GM12878 (cell line): Measurements from ENCODE around the gene CFAP54.

Experiments used
- ASH2L ChIP-seq: fragments of 300-600, 200-600 bp; sonication (generic); IDR thresholded peaks from 2 replicates; pipeline ENCODE4 v1.6.1; 2017; ENCODE audit warnings: low read depth, mild to moderate bottlenecking, borderline replicate concordance
- EZH2 ChIP-seq: IDR thresholded peaks from 2 replicates; pipeline ENCODE4 v1.6.1; 2012; ENCODE audit warnings: low read depth, mild to moderate bottlenecking, control low read depth, inconsistent platforms, low read length, borderline replicate concordance; ENCODE audit not compliant: control insufficient read depth
- JUND ChIP-seq: IDR thresholded peaks from 2 replicates; pipeline ENCODE4 v1.6.1; 2012; ENCODE audit warnings: low read depth, mild to moderate bottlenecking, low read length, improper control_type of control experiment, moderate library complexity
- KDM1A ChIP-seq: fragments of 200-600 bp; sonication (generic); IDR thresholded peaks from 2 replicates; pipeline ENCODE4 v1.6.1; 2016; ENCODE audit warnings: borderline replicate concordance
- MTA3 ChIP-seq: IDR thresholded peaks from 2 replicates; pipeline ENCODE4 v1.6.1; 2012; ENCODE audit warnings: low read length, inconsistent platforms, borderline replicate concordance
- POLR2A ChIP-seq: IDR thresholded peaks from 2 replicates; pipeline ENCODE4 v1.6.1; 2011; ENCODE audit warnings: low read depth, mild to moderate bottlenecking, low read length
- RAD21 ChIP-seq: IDR thresholded peaks from 2 replicates; pipeline ENCODE4 v1.6.1; 2011; ENCODE audit warnings: mild to moderate bottlenecking, low read depth, low read length, moderate library complexity; ENCODE audit not compliant: insufficient read depth
- SIN3A ChIP-seq: IDR thresholded peaks from 2 replicates; pipeline ENCODE4 v1.6.1; 2012; ENCODE audit warnings: low read depth, low read length, improper control_type of control experiment
- ZZZ3 ChIP-seq: IDR thresholded peaks from 2 replicates; pipeline ENCODE4 v1.6.1; 2011; ENCODE audit warnings: low read depth; ENCODE audit not compliant: control insufficient read depth, insufficient read length
- TF ChIP-seq, protein P1 (sequence below), 3 experiments: IDR thresholded peaks in 2 of 3; conservative IDR thresholded peaks in 1 of 3; 2 replicates each; pipeline ENCODE4 v1.5.1; 2011; ENCODE audit warnings: low read depth in 3 of 3, low read length in 3 of 3, mild to moderate bottlenecking in 3 of 3, control low read depth in 2 of 3, moderate library complexity in 2 of 3, inconsistent platforms in 1 of 3, mixed read lengths in 1 of 3; ENCODE audit not compliant: control insufficient read depth in 2 of 3, insufficient read depth in 1 of 3; ENCODE audit errors: extremely low read depth in 1 of 3
- TF ChIP-seq, protein P2 (sequence below): fragments of 450-650 bp; IDR thresholded peaks from 2 replicates; pipeline ENCODE4 v1.6.1; 2017; ENCODE audit warnings: mild to moderate bottlenecking, moderate library complexity

DNA sequence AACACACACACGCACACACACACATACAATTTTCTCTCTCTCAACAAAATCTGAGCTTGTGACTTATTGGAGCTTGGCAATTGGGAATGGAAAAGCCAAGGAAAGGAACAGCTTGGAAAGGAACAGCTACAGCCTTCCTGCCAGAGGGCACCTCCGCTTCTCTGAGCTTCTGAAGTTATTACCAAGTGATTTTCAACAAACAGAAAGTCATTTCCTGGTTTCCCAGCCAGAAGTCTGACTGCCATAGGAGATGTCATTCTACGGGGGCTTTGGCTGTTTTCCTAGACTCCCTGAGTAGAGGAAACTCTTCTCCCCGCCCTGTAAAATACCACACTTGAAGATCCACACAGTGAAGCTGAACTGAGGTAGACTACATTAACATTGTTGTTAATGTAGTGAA lies 198.3 kb downstream of the CFAP54 start:
- TF ChIP-seq RAD21, result no peak
- TF ChIP-seq JUND, result no peak
- TF ChIP-seq SIN3A, result no peak
- TF ChIP-seq, protein P1, sequence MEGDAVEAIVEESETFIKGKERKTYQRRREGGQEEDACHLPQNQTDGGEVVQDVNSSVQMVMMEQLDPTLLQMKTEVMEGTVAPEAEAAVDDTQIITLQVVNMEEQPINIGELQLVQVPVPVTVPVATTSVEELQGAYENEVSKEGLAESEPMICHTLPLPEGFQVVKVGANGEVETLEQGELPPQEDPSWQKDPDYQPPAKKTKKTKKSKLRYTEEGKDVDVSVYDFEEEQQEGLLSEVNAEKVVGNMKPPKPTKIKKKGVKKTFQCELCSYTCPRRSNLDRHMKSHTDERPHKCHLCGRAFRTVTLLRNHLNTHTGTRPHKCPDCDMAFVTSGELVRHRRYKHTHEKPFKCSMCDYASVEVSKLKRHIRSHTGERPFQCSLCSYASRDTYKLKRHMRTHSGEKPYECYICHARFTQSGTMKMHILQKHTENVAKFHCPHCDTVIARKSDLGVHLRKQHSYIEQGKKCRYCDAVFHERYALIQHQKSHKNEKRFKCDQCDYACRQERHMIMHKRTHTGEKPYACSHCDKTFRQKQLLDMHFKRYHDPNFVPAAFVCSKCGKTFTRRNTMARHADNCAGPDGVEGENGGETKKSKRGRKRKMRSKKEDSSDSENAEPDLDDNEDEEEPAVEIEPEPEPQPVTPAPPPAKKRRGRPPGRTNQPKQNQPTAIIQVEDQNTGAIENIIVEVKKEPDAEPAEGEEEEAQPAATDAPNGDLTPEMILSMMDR (IDR thresholded peaks at IDR 0.05 in 2 of 3, conservative IDR thresholded peaks at IDR 0.05 in 1 of 3; ENCODE audit: control insufficient read depth in 2 of 3, extremely low read depth in 1 of 3, insufficient read depth in 1 of 3, low read depth in 3 of 3, low read length in 3 of 3), result no peak
- TF ChIP-seq, protein P2, sequence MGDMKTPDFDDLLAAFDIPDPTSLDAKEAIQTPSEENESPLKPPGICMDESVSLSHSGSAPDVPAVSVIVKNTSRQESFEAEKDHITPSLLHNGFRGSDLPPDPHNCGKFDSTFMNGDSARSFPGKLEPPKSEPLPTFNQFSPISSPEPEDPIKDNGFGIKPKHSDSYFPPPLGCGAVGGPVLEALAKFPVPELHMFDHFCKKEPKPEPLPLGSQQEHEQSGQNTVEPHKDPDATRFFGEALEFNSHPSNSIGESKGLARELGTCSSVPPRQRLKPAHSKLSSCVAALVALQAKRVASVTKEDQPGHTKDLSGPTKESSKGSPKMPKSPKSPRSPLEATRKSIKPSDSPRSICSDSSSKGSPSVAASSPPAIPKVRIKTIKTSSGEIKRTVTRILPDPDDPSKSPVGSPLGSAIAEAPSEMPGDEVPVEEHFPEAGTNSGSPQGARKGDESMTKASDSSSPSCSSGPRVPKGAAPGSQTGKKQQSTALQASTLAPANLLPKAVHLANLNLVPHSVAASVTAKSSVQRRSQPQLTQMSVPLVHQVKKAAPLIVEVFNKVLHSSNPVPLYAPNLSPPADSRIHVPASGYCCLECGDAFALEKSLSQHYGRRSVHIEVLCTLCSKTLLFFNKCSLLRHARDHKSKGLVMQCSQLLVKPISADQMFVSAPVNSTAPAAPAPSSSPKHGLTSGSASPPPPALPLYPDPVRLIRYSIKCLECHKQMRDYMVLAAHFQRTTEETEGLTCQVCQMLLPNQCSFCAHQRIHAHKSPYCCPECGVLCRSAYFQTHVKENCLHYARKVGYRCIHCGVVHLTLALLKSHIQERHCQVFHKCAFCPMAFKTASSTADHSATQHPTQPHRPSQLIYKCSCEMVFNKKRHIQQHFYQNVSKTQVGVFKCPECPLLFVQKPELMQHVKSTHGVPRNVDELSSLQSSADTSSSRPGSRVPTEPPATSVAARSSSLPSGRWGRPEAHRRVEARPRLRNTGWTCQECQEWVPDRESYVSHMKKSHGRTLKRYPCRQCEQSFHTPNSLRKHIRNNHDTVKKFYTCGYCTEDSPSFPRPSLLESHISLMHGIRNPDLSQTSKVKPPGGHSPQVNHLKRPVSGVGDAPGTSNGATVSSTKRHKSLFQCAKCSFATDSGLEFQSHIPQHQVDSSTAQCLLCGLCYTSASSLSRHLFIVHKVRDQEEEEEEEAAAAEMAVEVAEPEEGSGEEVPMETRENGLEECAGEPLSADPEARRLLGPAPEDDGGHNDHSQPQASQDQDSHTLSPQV, result no peak
- TF ChIP-seq MTA3, result no peak
- TF ChIP-seq KDM1A, result no peak
- TF ChIP-seq ZZZ3, result no peak
- TF ChIP-seq ASH2L, result no peak
- no peak for TF ChIP-seq POLR2A
- TF ChIP-seq EZH2, result no peak
